SH-SY5Y (cell line): ENCODE measurements around the gene ACTR5.

Experiments used
- GATA2 ChIP-seq: IDR thresholded peaks from 2 replicates; pipeline ENCODE4 v1.6.1; 2011; ENCODE audit warnings: mild to moderate bottlenecking, low read depth, low read length
- GATA3 ChIP-seq: IDR thresholded peaks from 2 replicates; pipeline ENCODE4 v1.6.1; 2011; ENCODE audit warnings: low read depth, mild to moderate bottlenecking, low read length, moderate library complexity

DNA sequence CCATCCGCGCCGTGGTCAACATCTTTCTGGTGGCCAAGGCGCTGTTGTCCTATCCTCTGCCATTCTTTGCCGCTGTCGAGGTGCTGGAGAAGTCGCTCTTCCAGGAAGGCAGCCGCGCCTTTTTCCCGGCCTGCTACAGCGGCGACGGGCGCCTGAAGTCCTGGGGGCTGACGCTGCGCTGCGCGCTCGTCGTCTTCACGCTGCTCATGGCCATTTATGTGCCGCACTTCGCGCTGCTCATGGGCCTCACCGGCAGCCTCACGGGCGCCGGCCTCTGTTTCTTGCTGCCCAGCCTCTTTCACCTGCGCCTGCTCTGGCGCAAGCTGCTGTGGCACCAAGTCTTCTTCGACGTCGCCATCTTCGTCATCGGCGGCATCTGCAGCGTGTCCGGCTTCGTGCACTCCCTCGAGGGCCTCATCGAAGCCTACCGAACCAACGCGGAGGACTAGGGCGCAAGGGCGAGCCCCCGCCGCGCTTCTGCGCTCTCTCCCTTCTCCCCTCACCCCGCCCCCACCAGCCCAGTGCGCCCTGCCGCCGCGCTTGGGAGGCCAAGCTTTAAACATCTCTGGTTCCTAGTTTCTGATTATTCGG is 20.0 kb upstream of the ACTR5 start:
- TF ChIP-seq GATA2 (no peak), GATA3 (no peak)
